SK-N-SH (cell line): ENCODE measurements around the gene SULT2B1.

Experiments
- CTCF ChIP-seq: fragments of 200-600 bp; sonication (generic); IDR thresholded peaks from 2 replicates; pipeline ENCODE4 v1.6.1; 2017; ENCODE audit warnings: antibody characterized with exemption, mild to moderate bottlenecking, moderate library complexity
- FOXJ3 ChIP-seq: sonication (generic); formaldehyde crosslinking; IDR thresholded peaks from 2 replicates; pipeline ENCODE4 v1.5.1; 2020; ENCODE audit warnings: mild to moderate bottlenecking, missing genetic modification reagents
- POLR2AphosphoS5 ChIP-seq: IDR thresholded peaks from 2 replicates; pipeline ENCODE4 v1.6.1; 2012; ENCODE audit warnings: low read depth, low read length
- RFX5 ChIP-seq: IDR thresholded peaks from 2 replicates; pipeline ENCODE4 v1.6.1; 2012; ENCODE audit warnings: mild to moderate bottlenecking, improper control_type of control experiment, low read length
- TAF1 ChIP-seq: IDR thresholded peaks from 2 replicates; pipeline ENCODE4 v1.6.1; 2012; ENCODE audit warnings: low read depth, mild to moderate bottlenecking, low read length, moderate library complexity, borderline replicate concordance
- TEAD4 ChIP-seq: IDR thresholded peaks from 2 replicates; pipeline ENCODE4 v1.4.0; 2012; ENCODE audit warnings: mild to moderate bottlenecking, borderline replicate concordance; ENCODE audit not compliant: insufficient read depth

GRCh38 chr19:48539503-48540096, 12.4 kb upstream of the SULT2B1 start:
- TF ChIP-seq CTCF: no peak
- TF ChIP-seq TAF1: no peak
- no peak for TF ChIP-seq RFX5
- no peak for TF ChIP-seq FOXJ3 (CRISPR knock-in tag)
- TF ChIP-seq TEAD4: no peak
- TF ChIP-seq POLR2AphosphoS5: no peak
